ENCODE results near the gene SLC24A3. TPM values are rescaled to one million over a fixed set of nuclear protein-coding genes. Genes with fewer than 3 reads are reported as not detected.

Gene SLC24A3
- total and polyA plus RNA-seq, 9 donors, result 4.8 to 40.5 (median 18.6) TPM

DNA sequence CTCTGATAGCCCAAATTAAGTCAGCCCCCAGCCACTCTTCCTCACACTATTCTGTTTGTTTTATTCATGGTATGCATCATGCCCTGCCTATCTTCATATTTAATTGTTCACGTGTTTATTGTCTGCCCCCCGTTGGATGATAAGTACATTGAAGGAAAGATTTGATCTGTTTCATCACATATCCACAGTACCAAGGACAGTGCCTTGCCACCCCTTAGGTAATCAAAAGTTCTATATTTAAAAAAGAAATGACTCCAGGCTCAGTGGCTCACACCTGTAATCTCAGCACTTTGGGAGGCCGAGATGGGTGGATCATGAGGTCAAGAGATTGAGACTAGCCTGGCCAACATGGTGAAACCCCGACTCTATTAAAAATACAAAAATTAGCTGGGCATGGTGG lies 535.5 kb downstream of the SLC24A3 start:
- intact Hi-C loops (cut with DNase I), result loop anchor here in 1 of 4 donors (10.0 kb wide), 1 partner anchor 53 kb away; no protein-coding TSS in a partner anchor
- H3K27ac ChIP-seq, result no peak overlapping the region
- WGBS, 3 donors, result 89 to 98% (median 89%) methylated on average over 4 of the region's 4 CpGs
- TF ChIP-seq EP300 (IDR thresholded peaks at IDR 0.05) (no peak), POLR2A (IDR thresholded peaks at IDR 0.05) (no peak)
- TF ChIP-seq, protein P1, sequence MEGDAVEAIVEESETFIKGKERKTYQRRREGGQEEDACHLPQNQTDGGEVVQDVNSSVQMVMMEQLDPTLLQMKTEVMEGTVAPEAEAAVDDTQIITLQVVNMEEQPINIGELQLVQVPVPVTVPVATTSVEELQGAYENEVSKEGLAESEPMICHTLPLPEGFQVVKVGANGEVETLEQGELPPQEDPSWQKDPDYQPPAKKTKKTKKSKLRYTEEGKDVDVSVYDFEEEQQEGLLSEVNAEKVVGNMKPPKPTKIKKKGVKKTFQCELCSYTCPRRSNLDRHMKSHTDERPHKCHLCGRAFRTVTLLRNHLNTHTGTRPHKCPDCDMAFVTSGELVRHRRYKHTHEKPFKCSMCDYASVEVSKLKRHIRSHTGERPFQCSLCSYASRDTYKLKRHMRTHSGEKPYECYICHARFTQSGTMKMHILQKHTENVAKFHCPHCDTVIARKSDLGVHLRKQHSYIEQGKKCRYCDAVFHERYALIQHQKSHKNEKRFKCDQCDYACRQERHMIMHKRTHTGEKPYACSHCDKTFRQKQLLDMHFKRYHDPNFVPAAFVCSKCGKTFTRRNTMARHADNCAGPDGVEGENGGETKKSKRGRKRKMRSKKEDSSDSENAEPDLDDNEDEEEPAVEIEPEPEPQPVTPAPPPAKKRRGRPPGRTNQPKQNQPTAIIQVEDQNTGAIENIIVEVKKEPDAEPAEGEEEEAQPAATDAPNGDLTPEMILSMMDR (IDR thresholded peaks at IDR 0.05), result no peak
- no peaks in the 10 kb centered on the region for H3K27me3 ChIP-seq
- H3K36me3 ChIP-seq, result no peaks in the 10 kb centered on the region
- no peak overlapping the region for H3K4me3 ChIP-seq
- no peaks in the 10 kb centered on the region for H3K9me3 ChIP-seq
- H3K4me1 ChIP-seq (ENCODE audit: insufficient read depth), result no peaks in the 10 kb centered on the region
- no peak for DNase-seq

DNA sequence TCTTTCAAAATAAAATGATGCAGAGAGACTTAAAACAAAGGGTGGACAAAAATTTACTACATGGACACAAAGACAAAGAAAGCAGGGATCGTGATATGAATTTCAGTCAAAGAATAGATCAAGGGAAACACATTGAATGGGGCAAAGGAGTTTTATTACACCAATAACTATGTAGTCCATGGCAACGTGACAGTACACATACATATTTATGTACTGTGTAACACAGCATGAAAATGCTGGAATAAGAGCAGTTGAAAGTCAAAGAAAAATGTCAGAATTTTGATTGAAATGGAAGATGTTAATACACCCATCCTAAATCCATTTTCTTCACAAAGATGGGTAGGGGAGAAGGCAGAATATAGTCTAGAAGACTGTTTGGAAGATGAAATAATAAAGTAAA lies 536.2 kb downstream of the SLC24A3 start:
- intact Hi-C loops (cut with DNase I), result loop anchor here in 1 of 4 donors (10.0 kb wide), 1 partner anchor 54 kb away; no protein-coding TSS in a partner anchor
- 88 to 90% (median 89%) methylated on average over 2 of the region's 2 CpGs for WGBS, 3 donors
- TF ChIP-seq POLR2A (IDR thresholded peaks at IDR 0.05), result no peak
- TF ChIP-seq EP300 (IDR thresholded peaks at IDR 0.05), result no peak
- TF ChIP-seq, protein P1 (IDR thresholded peaks at IDR 0.05), result no peak

DNA sequence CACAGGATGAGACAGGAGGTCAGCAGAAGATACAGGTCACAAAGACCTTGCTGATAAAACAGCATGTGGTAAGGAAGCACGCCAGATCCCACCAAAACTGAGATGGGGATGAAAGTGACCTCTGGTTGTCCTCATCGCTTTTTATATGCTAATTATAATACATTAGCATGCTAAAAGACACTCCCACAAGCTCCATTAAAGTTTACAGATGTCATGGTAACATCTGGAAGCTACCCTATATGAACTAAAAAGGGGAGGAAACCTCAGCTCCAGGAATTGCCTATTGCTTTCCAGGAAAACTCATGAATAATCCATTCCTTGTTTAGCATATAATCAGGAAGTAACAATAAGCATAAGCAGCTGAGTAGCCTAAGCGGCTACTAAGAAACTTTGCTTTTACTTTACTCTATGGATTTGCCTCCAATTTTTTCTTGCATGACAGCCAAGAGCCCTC lies 537.2 kb downstream of the SLC24A3 start:
- Histone ChIP-seq H3K4me1 (ENCODE audit: insufficient read depth) (no peaks in the 10 kb centered on the region), H3K27me3 (no peaks in the 10 kb centered on the region), H3K4me3 (no peak overlapping the region), H3K36me3 (no peaks in the 10 kb centered on the region), H3K9me3 (no peaks in the 10 kb centered on the region), H3K27ac (no peak overlapping the region)
- no peak for DNase-seq
- intact Hi-C loops (cut with DNase I), result loop anchor here in 1 of 4 donors (10.0 kb wide), 1 partner anchor 55 kb away; no protein-coding TSS in a partner anchor
- 48 to 69% (median 55%) methylated on average over 3 of the region's 3 CpGs for WGBS, 3 donors
- TF ChIP-seq EP300 (IDR thresholded peaks at IDR 0.05), result no peak
- no peak for TF ChIP-seq POLR2A (IDR thresholded peaks at IDR 0.05)
- TF ChIP-seq, protein P1 (IDR thresholded peaks at IDR 0.05), result no peak

More for the DNA sequence above, 536.2 kb downstream of the SLC24A3 start:
- no peaks in the 10 kb centered on the region for H3K4me1 ChIP-seq (ENCODE audit: insufficient read depth)
- H3K36me3 ChIP-seq, result no peaks in the 10 kb centered on the region
- H3K27me3 ChIP-seq, result no peaks in the 10 kb centered on the region
- H3K27ac ChIP-seq, result no peak overlapping the region
- no peak for DNase-seq
- no peak overlapping the region for H3K4me3 ChIP-seq
- H3K9me3 ChIP-seq, result no peaks in the 10 kb centered on the region

DNA sequence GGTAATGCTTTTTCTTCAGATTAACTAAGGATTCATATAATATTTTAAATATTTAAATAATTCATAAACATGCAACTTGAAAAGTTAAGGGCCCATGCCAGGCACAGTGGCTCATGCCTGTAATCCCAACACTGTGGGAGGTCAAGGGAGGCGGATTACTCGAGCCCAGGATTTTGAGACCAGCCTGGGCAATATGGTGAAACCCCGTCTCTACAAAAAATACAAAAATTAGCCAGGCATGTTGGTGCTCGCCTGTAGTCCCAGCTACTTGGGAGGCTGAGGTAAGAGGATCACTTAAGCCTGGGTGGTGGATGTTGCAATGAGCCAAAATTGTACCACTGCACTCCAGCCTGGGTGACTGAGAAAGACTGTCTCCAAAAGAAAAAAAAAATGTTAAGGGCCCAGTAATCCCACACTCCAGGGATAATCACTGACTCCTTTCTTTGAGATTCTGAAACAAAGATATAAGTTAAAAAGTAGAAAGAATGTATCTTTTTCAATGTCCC lies 537.7 kb downstream of the SLC24A3 start:
- TF ChIP-seq, protein P1 (IDR thresholded peaks at IDR 0.05), result no peak
- TF ChIP-seq POLR2A (IDR thresholded peaks at IDR 0.05) (no peak), EP300 (IDR thresholded peaks at IDR 0.05) (no peak)
- no peak for DNase-seq
- Histone ChIP-seq H3K36me3 (no peaks in the 10 kb centered on the region), H3K9me3 (no peaks in the 10 kb centered on the region), H3K27ac (no peak overlapping the region), H3K4me3 (no peak overlapping the region), H3K4me1 (ENCODE audit: insufficient read depth) (no peaks in the 10 kb centered on the region), H3K27me3 (no peaks in the 10 kb centered on the region)
- 82 to 87% (median 84%) methylated on average over 4 of the region's 4 CpGs for WGBS, 3 donors
- intact Hi-C loops (cut with DNase I), result no loop called here
